GM18511 (cell line): ENCODE data around the gene NUP160.
"Not testable (repeated sequence)": the region's sequence is repeated elsewhere in the genome, so short reads cannot be mapped to it uniquely, and the experiment has no call there.

Source experiments
- ATAC-seq: cut with Tn5 transposase; IDR thresholded peaks from one replicate; pipeline ENCODE4 v1.9.1; 2021; ENCODE audit warnings: mild to moderate bottlenecking, moderate library complexity; ENCODE audit not compliant: unreplicated experiment

NUP160 gene

GRCh38 chr11:47864901-47865300, 16.8 kb upstream of the NUP160 start:
- ATAC-seq = no peak

- ATAC-seq = no peak
Measured at GRCh38 chr11:47863898-47864430, 15.8 kb upstream of the NUP160 start.

GRCh38 chr11:47863189-47863897, 15.2 kb upstream of the NUP160 start:
- ATAC-seq = peak; percentile 66

- peak; percentile 46 for ATAC-seq
Measured at GRCh38 chr11:47861728-47862127, 13.6 kb upstream of the NUP160 start.

- no peak for ATAC-seq
Measured at GRCh38 chr11:47860536-47860935, 12.4 kb upstream of the NUP160 start.

GRCh38 chr11:47857892-47858543, 9.9 kb upstream of the NUP160 start:
- ATAC-seq = peak; percentile 45

- ATAC-seq = no peak
Measured at GRCh38 chr11:47857485-47857884, 9.3 kb upstream of the NUP160 start.

- ATAC-seq = no peak
Measured at GRCh38 chr11:47856186-47856585, 8.0 kb upstream of the NUP160 start.

- ATAC-seq = peak; percentile 53
Measured at GRCh38 chr11:47854667-47855066, 6.5 kb upstream of the NUP160 start.

- ATAC-seq = no peak
Measured at GRCh38 chr11:47852053-47852452, 3.9 kb upstream of the NUP160 start.

- ATAC-seq = no peak
Measured at GRCh38 chr11:47850337-47850736, 2.2 kb upstream of the NUP160 start.

- ATAC-seq = peak; percentile 28
Measured at GRCh38 chr11:47848700-47849155, 578 bp upstream of the NUP160 start.

GRCh38 chr11:47847537-47847891, 636 bp downstream of the NUP160 start:
- no peak for ATAC-seq

GRCh38 chr11:47846998-47847397, 1.2 kb downstream of the NUP160 start:
- no peak for ATAC-seq

- ATAC-seq = no peak
Measured at GRCh38 chr11:47843361-47844055, 4.6 kb downstream of the NUP160 start.

GRCh38 chr11:47842749-47843148, 5.4 kb downstream of the NUP160 start:
- no peak for ATAC-seq

- ATAC-seq = no peak
Measured at GRCh38 chr11:47837929-47838328, 10.2 kb downstream of the NUP160 start.

- ATAC-seq = no peak
Measured at GRCh38 chr11:47837292-47837691, 10.9 kb downstream of the NUP160 start.

GRCh38 chr11:47830013-47830412, 18.1 kb downstream of the NUP160 start:
- not testable (repeated sequence) for ATAC-seq

- ATAC-seq = no peak
Measured at GRCh38 chr11:47828284-47828683, 19.9 kb downstream of the NUP160 start.

- not testable (repeated sequence) for ATAC-seq
Measured at GRCh38 chr11:47822664-47823063, 25.5 kb downstream of the NUP160 start.

GRCh38 chr11:47819743-47820142, 28.4 kb downstream of the NUP160 start:
- no peak for ATAC-seq
